ENCODE measurements around the gene ESR1. TPM values are rescaled to one million over a fixed set of nuclear protein-coding genes. Genes with fewer than 3 reads are reported as not detected.

ESR1 gene
- total and polyA plus RNA-seq, 2 experiments from 2014 or later = 1.6 to 5.1 TPM

- peaks cover 67% of the 10 kb centered on the region for H3K27me3 ChIP-seq
- no peaks in the 10 kb centered on the region for H3K4me1 ChIP-seq (ENCODE audit: low read depth)
- no peak for TF ChIP-seq CTCF (IDR thresholded peaks at IDR 0.05; ENCODE audit: low read depth, low read length)
- H3K9me3 ChIP-seq (ENCODE audit: low read depth) = no peaks in the 10 kb centered on the region
- DNase-seq (ENCODE audit: low read depth in 1 of 2, low spot score in 1 of 2) = no peak
- H3K27ac ChIP-seq = no peak overlapping the region
- no peaks in the 10 kb centered on the region for H3K36me3 ChIP-seq
- H3K4me3 ChIP-seq = no peak overlapping the region
Observed at GRCh38 chr6:151813858-151814257, 6.4 kb downstream of the ESR1 start.

GRCh38 chr6:151814614-151815013 lies 7.1 kb downstream of the ESR1 start:
- no peaks in the 10 kb centered on the region for H3K4me1 ChIP-seq (ENCODE audit: low read depth)
- H3K36me3 ChIP-seq = no peaks in the 10 kb centered on the region
- no peak overlapping the region for H3K27ac ChIP-seq
- H3K9me3 ChIP-seq (ENCODE audit: low read depth) = no peaks in the 10 kb centered on the region
- no peak overlapping the region for H3K4me3 ChIP-seq
- no peak for DNase-seq (ENCODE audit: low read depth in 1 of 2, low spot score in 1 of 2)
- no peak for TF ChIP-seq CTCF (IDR thresholded peaks at IDR 0.05; ENCODE audit: low read depth, low read length)
- peaks cover 60% of the 10 kb centered on the region for H3K27me3 ChIP-seq

GRCh38 chr6:151822252-151823111 lies 15.0 kb downstream of the ESR1 start:
- TF ChIP-seq CTCF (IDR thresholded peaks at IDR 0.05; ENCODE audit: low read depth, low read length) = no peak
- Histone ChIP-seq H3K27me3 (peaks cover 6% of the 10 kb centered on the region), H3K4me3 (no peak overlapping the region), H3K9me3 (ENCODE audit: low read depth) (no peaks in the 10 kb centered on the region), H3K36me3 (no peaks in the 10 kb centered on the region), H3K4me1 (ENCODE audit: low read depth) (peaks cover 6% of the 10 kb centered on the region), H3K27ac (no peak overlapping the region)
- no peak for DNase-seq (ENCODE audit: low read depth in 1 of 2, low spot score in 1 of 2)

- Histone ChIP-seq H3K27me3 (no peaks in the 10 kb centered on the region), H3K36me3 (no peaks in the 10 kb centered on the region), H3K4me1 (ENCODE audit: low read depth) (no peaks in the 10 kb centered on the region), H3K27ac (no peak overlapping the region), H3K9me3 (ENCODE audit: low read depth) (no peaks in the 10 kb centered on the region), H3K4me3 (no peak overlapping the region)
- TF ChIP-seq CTCF (IDR thresholded peaks at IDR 0.05; ENCODE audit: low read depth, low read length) = no peak
- no peak for DNase-seq (ENCODE audit: low read depth in 1 of 2, low spot score in 1 of 2)
Observed at GRCh38 chr6:151826517-151827142, 19.1 kb downstream of the ESR1 start.

- no peaks in the 10 kb centered on the region for H3K4me1 ChIP-seq (ENCODE audit: low read depth)
- no peaks in the 10 kb centered on the region for H3K27me3 ChIP-seq
- no peaks in the 10 kb centered on the region for H3K9me3 ChIP-seq (ENCODE audit: low read depth)
- no peak for TF ChIP-seq CTCF (IDR thresholded peaks at IDR 0.05; ENCODE audit: low read depth, low read length)
- DNase-seq (ENCODE audit: low read depth in 1 of 2, low spot score in 1 of 2) = no peak
- H3K4me3 ChIP-seq = no peak overlapping the region
- no peak overlapping the region for H3K27ac ChIP-seq
- H3K36me3 ChIP-seq = no peaks in the 10 kb centered on the region
Observed at GRCh38 chr6:151832710-151833109, 25.2 kb downstream of the ESR1 start.
